Upper lobe of left lung (tissue), 6 donors: ENCODE results near the gene ETV3L. TPM values are rescaled to one million over a fixed set of nuclear protein-coding genes. Genes with fewer than 3 reads are reported as not detected.

Experiments used
- ATAC-seq, 2 donors: fragments of 200-7000 bp; cut with Tn5 transposase; one replicate each; pipeline ENCODE4 v1.9.1; 2022; ENCODE audit warnings: mild to moderate bottlenecking in 2 of 2, moderate library complexity in 2 of 2; ENCODE audit not compliant: low FRiP score in 2 of 2
- DNase-seq, 2 donors: peaks; one replicate each; pipeline ENCODE4 v3.0.0-alpha.2; 2019 to 2020
- H3K27ac ChIP-seq, 4 donors: fragments of 200-600 bp; sonication (generic); one replicate each; pipeline ENCODE4 v1.5.1; 2016 to 2019
- H3K27me3 ChIP-seq, 4 donors: fragments of 200-600 bp; sonication (generic); one replicate each; pipeline ENCODE4 v1.5.1; 2017 to 2019
- H3K36me3 ChIP-seq, 4 donors: fragments of 200-600 bp; sonication (generic); one replicate each; pipeline ENCODE4 v1.5.1; 2016 to 2019
- H3K4me1 ChIP-seq, 4 donors: fragments of 200-600 bp; sonication (generic); one replicate each; pipeline ENCODE4 v1.5.1; 2018 to 2019
- H3K4me3 ChIP-seq, 4 donors: fragments of 200-600 bp; sonication (generic); one replicate each; pipeline ENCODE4 v1.5.1; 2017 to 2019; ENCODE audit warnings: mild to moderate bottlenecking in 2 of 4, moderate library complexity in 1 of 4
- H3K9me3 ChIP-seq, 4 donors: fragments of 200-600 bp; sonication (generic); one replicate each; pipeline ENCODE4 v1.5.1; 2018 to 2019
- CTCF ChIP-seq, 6 experiments: fragments of 450-650 bp in 4 of 6; fragments of 200-600 bp in 2 of 6; sonication (generic) in 2 of 6; IDR thresholded peaks; one replicate each; pipeline ENCODE4 v1.5.1; 2016 to 2019; ENCODE audit warnings: antibody characterized with exemption in 6 of 6
- EP300 ChIP-seq, 4 donors: sonication (generic); formaldehyde crosslinking; IDR thresholded peaks; one replicate each; pipeline ENCODE4 v1.5.1; 2017; ENCODE audit warnings: antibody characterized with exemption in 4 of 4, control low read depth in 2 of 4
- POLR2A ChIP-seq, 4 donors: fragments of 450-650 bp; IDR thresholded peaks; one replicate each; pipeline ENCODE4 v1.5.1; 2016 to 2017; ENCODE audit warnings: antibody characterized with exemption in 4 of 4, mild to moderate bottlenecking in 2 of 4
- POLR2AphosphoS5 ChIP-seq, 2 donors: sonication (generic); formaldehyde crosslinking; IDR thresholded peaks; one replicate each; pipeline ENCODE4 v1.5.1; 2017; ENCODE audit warnings: antibody characterized with exemption in 2 of 2
- WGBS, 2 donors: methylation state at CpG; one replicate each; pipeline ENCODE4 v1.1.5; 2017 to 2018; 5-methylcytosine and 5-hydroxymethylcytosine counted together
- total RNA-seq, 6 donors: library from RNA; depleted of rRNA in 4 of 6; stranded (reverse); fragments of >200 nt in 4 of 6; gene quantifications; one replicate each; pipeline versions ENCODE4 v1.1.0 to v1.2.1, GENCODE V29; 2016 to 2021
- donor health status: DM: no; HTN: no; CAD: no; lungs with moderate emphysema.
- donor health status: DM: no; HTN: yes; CAD: no; lungs with severe emphysema.

The ETV3L gene
- total RNA-seq, 6 donors from 2014 or later, result not detected

- peaks cover 21 to 55% (median 34%) of the 10 kb centered on the region in 4 donors for H3K4me1 ChIP-seq
Measured at GRCh38 chr1:157045250-157046218, 54.1 kb downstream of the ETV3L start, which contains the start of gene ARHGEF11. Gene ARHGEF11 (minus strand): TSS chr1:157045742. CDS start chr1:157044330, 1,412 bp downstream.

GRCh38 chr1:157044326-157044725 lies 55.3 kb downstream of the ETV3L start:
- peak overlapping the region in 2 of 4 donors; percentile 57 to 68 for H3K4me3 ChIP-seq
- peaks cover 21 to 61% (median 34%) of the 10 kb centered on the region in 4 donors for H3K4me1 ChIP-seq
- no peaks in the 10 kb centered on the region for H3K9me3 ChIP-seq
- ATAC-seq (no peak), DNase-seq (no peak)
- no peaks in the 10 kb centered on the region for H3K36me3 ChIP-seq
- WGBS, 2 donors, result 48 to 49% methylated on average over 6 of the region's 6 CpGs
- H3K27me3 ChIP-seq, result no peaks in the 10 kb centered on the region
- H3K27ac ChIP-seq, result no peak overlapping the region
- TF ChIP-seq EP300 (IDR thresholded peaks at IDR 0.05), result no peak
- no peak for TF ChIP-seq POLR2A (IDR thresholded peaks at IDR 0.05)
- TF ChIP-seq CTCF (IDR thresholded peaks at IDR 0.05), result no peak
- TF ChIP-seq POLR2AphosphoS5 (IDR thresholded peaks at IDR 0.05), result no peak

More at GRCh38 chr1:157045250-157046218, 54.1 kb downstream of the ETV3L start, which contains the start of gene ARHGEF11:
- peak; percentile 96 to 99 for ATAC-seq
- H3K36me3 ChIP-seq, result no peaks in the 10 kb centered on the region
- peak; percentile 90 to 98 for DNase-seq
- 1% methylated on average over 21 to 120 of the region's 120 CpGs for WGBS, 2 donors
- TF ChIP-seq CTCF (IDR thresholded peaks at IDR 0.05) (peak in 1 of 6 experiments; percentile 8), POLR2AphosphoS5 (IDR thresholded peaks at IDR 0.05) (peak; percentile 40 to 69), POLR2A (IDR thresholded peaks at IDR 0.05) (peak in 3 of 4 donors; percentile 53 to 85 (median 56)), EP300 (IDR thresholded peaks at IDR 0.05) (no peak)
- H3K4me3 ChIP-seq, result peak within 1 kb of the TSS; percentile 36 to 68 (median 58)
- H3K27me3 ChIP-seq, result no peaks in the 10 kb centered on the region
- peak within 1 kb of the TSS; percentile 83 to 90 (median 90) for H3K27ac ChIP-seq
- no peaks in the 10 kb centered on the region for H3K9me3 ChIP-seq

GRCh38 chr1:157043685-157044084 lies 55.9 kb downstream of the ETV3L start:
- no peaks in the 10 kb centered on the region for H3K36me3 ChIP-seq
- DNase-seq (no peak), ATAC-seq (no peak)
- H3K27ac ChIP-seq, result no peak overlapping the region
- no peaks in the 10 kb centered on the region for H3K27me3 ChIP-seq
- 80 to 92% methylated on average over 2 of the region's 2 CpGs for WGBS, 2 donors
- H3K9me3 ChIP-seq, result no peaks in the 10 kb centered on the region
- peak overlapping the region in 3 of 4 donors; percentile 5 to 68 (median 57) for H3K4me3 ChIP-seq
- no peak for TF ChIP-seq POLR2A (IDR thresholded peaks at IDR 0.05)
- TF ChIP-seq EP300 (IDR thresholded peaks at IDR 0.05), result no peak
- no peak for TF ChIP-seq CTCF (IDR thresholded peaks at IDR 0.05)
- TF ChIP-seq POLR2AphosphoS5 (IDR thresholded peaks at IDR 0.05), result no peak
- peaks cover 21 to 61% (median 34%) of the 10 kb centered on the region in 4 donors for H3K4me1 ChIP-seq

GRCh38 chr1:157042846-157043245 lies 56.8 kb downstream of the ETV3L start:
- Histone ChIP-seq H3K27ac (no peak overlapping the region), H3K4me1 (peaks cover 21 to 61% (median 34%) of the 10 kb centered on the region in 4 donors), H3K27me3 (no peaks in the 10 kb centered on the region), H3K4me3 (peak overlapping the region in 2 of 4 donors; percentile 57 to 68), H3K36me3 (no peaks in the 10 kb centered on the region), H3K9me3 (no peaks in the 10 kb centered on the region)
- DNase-seq (no peak), ATAC-seq (no peak)
- TF ChIP-seq CTCF (IDR thresholded peaks at IDR 0.05) (no peak), POLR2A (IDR thresholded peaks at IDR 0.05) (no peak), POLR2AphosphoS5 (IDR thresholded peaks at IDR 0.05) (no peak), EP300 (IDR thresholded peaks at IDR 0.05) (no peak)
- WGBS, 2 donors, result 46 to 55% methylated on average over 2 of the region's 2 CpGs

Other genes with a start within 250 kb of the ETV3L start
- under 1 TPM in 2 of 6 donors, not detected in 4; 0.03 to 0.22 TPM for gene INSRR, start 240.7 kb downstream of the ETV3L start, total RNA-seq
- 1 to 10 TPM in 3 of 6 donors, under 1 TPM in 1, not detected in 2; 0.30 to 1.4 (median 1.2) TPM for gene NTRK1, start 238.9 kb downstream of the ETV3L start, total RNA-seq
- 10 to 100 TPM in 4 of 6 donors, 1 to 10 TPM in 2; 8.4 to 33.5 (median 13.7) TPM for gene PEAR1, start 206.1 kb downstream of the ETV3L start, total RNA-seq
- 10 to 100 TPM in 1 of 6 donors, 1 to 10 TPM in 4, under 1 TPM in 1; 0.49 to 13.9 (median 6.3) TPM for gene LRRC71, start 179.2 kb downstream of the ETV3L start, total RNA-seq
- 100 to 1,000 TPM in 1 of 6 donors, 10 to 100 TPM in 5; 39.2 to 170 (median 50.9) TPM for gene ARHGEF11, start 54.1 kb downstream of the ETV3L start, total RNA-seq
- gene ETV3, start 38.6 kb upstream of the ETV3L start, total RNA-seq, result 10 to 100 TPM; 14.7 to 34.8 (median 27.6) TPM